DMS53 treated with DMSO at 0.1 percent for 48 hours (cell line): ENCODE measurements around the gene LTBR.

ENCODE experiments used
- DNase-seq: peaks from one replicate; lab custom pipeline; 2025; ENCODE audit not compliant: unreplicated experiment; lab: John Stamatoyannopoulos, UW

LTBR gene

GRCh38 chr12:6367969-6368892 lies 15.7 kb upstream of the LTBR start:
- DNase-seq: peak; percentile 34

- no peak for DNase-seq
Observed at GRCh38 chr12:6368906-6369525, 14.9 kb upstream of the LTBR start.

GRCh38 chr12:6369916-6370575 lies 13.9 kb upstream of the LTBR start:
- DNase-seq: no peak

- no peak for DNase-seq
Observed at GRCh38 chr12:6370576-6370935, 13.4 kb upstream of the LTBR start.

GRCh38 chr12:6370994-6371754 lies 12.8 kb upstream of the LTBR start:
- DNase-seq: peak; percentile 99

- DNase-seq: peak; percentile 96
Observed at GRCh38 chr12:6372403-6373003, 11.5 kb upstream of the LTBR start.

- peak; percentile 99 for DNase-seq
Observed at GRCh38 chr12:6373022-6373787, 10.8 kb upstream of the LTBR start.

GRCh38 chr12:6374028-6374785 lies 9.8 kb upstream of the LTBR start:
- DNase-seq: peak; percentile 35

- no peak for DNase-seq
Observed at GRCh38 chr12:6374786-6375160, 9.2 kb upstream of the LTBR start.

GRCh38 chr12:6375269-6376078 lies 8.5 kb upstream of the LTBR start, which contains the start of gene SCNN1A:
Gene SCNN1A (minus strand): TSS chr12:6375563. CDS start chr12:6374783, 780 bp downstream.
- peak; percentile 99 for DNase-seq

- DNase-seq: peak; percentile 59
Observed at GRCh38 chr12:6376079-6376869, 7.7 kb upstream of the LTBR start.

- no peak for DNase-seq
Observed at GRCh38 chr12:6376870-6377666, 6.9 kb upstream of the LTBR start.

- DNase-seq: peak; percentile 78
Observed at GRCh38 chr12:6377667-6377994, 6.3 kb upstream of the LTBR start.

GRCh38 chr12:6378709-6379472 lies 5.1 kb upstream of the LTBR start:
- DNase-seq: no peak

- DNase-seq: no peak
Observed at GRCh38 chr12:6380141-6381121, 3.5 kb upstream of the LTBR start.
